Transverse colon (tissue), 4 donors: Measurements from ENCODE around the gene GPD1L. TPM values are rescaled to one million over a fixed set of nuclear protein-coding genes. Genes with fewer than 3 reads are reported as not detected.

Experiments
- DNase-seq: peaks from one replicate; pipeline ENCODE4 v3.0.0-alpha.2; 2019
- H3K27ac ChIP-seq, 4 donors: fragments of 200-600 bp; sonication (generic); 2 replicates each; pipeline ENCODE4 v1.5.1; 2016 to 2018; ENCODE audit warnings: inconsistent platforms in 4 of 4
- H3K27me3 ChIP-seq: fragments of 200-600 bp; sonication (generic); 2 replicates; pipeline ENCODE4 v1.5.1; 2017; ENCODE audit warnings: inconsistent platforms
- H3K36me3 ChIP-seq, 4 donors: fragments of 200-600 bp; sonication (generic); 2 replicates each; pipeline ENCODE4 v1.5.1; 2017 to 2019; ENCODE audit warnings: inconsistent platforms in 4 of 4
- H3K4me1 ChIP-seq, 4 donors: fragments of 200-600 bp; sonication (generic); 2 replicates each; pipeline ENCODE4 v1.5.1; 2017 to 2020; ENCODE audit warnings: inconsistent platforms in 4 of 4
- H3K4me3 ChIP-seq, 4 donors: fragments of 200-600 bp; sonication (generic); 1 replicate in 1 of 4; 2 replicates in 3 of 4; pipeline versions ENCODE4 v1.5.1 to v1.6.1; 2017 to 2019; ENCODE audit warnings: inconsistent platforms in 4 of 4
- H3K9me3 ChIP-seq, 2 donors: fragments of 200-600 bp; sonication (generic); 2 replicates each; pipeline ENCODE4 v1.5.1; 2017 to 2019; ENCODE audit warnings: inconsistent platforms in 2 of 2
- CTCF ChIP-seq, 5 experiments: fragments of 200-600 bp in 3 of 5; fragments of 450-650 bp in 2 of 5; sonication (generic) in 3 of 5; IDR thresholded peaks; 1 replicate in 2 of 5; 2 replicates in 3 of 5; pipeline ENCODE4 v1.5.1; 2016 to 2017; ENCODE audit warnings: antibody characterized with exemption in 5 of 5, inconsistent platforms in 3 of 5, mild to moderate bottlenecking in 2 of 5, moderate library complexity in 1 of 5
- EP300 ChIP-seq: sonication (generic); formaldehyde crosslinking; IDR thresholded peaks from one replicate; pipeline ENCODE4 v1.6.1; 2017; ENCODE audit warnings: antibody characterized with exemption, low read depth
- POLR2A ChIP-seq: fragments of 450-650 bp; IDR thresholded peaks from one replicate; pipeline ENCODE4 v1.6.1; 2016; ENCODE audit warnings: antibody characterized with exemption, mild to moderate bottlenecking, moderate library complexity
- POLR2AphosphoS5 ChIP-seq, 3 donors: sonication (generic); formaldehyde crosslinking; IDR thresholded peaks; one replicate each; pipeline ENCODE4 v1.6.1; 2016; ENCODE audit warnings: antibody characterized with exemption in 3 of 3
- WGBS, 2 donors: methylation state at CpG; one replicate each; pipeline ENCODE4 v1.1.5; 2018; ENCODE audit warnings: low coverage in 1 of 2; 5-methylcytosine and 5-hydroxymethylcytosine counted together
- in situ Hi-C, 4 donors: fragments of 200-750 bp; cut with MboI; loops; one replicate each; pipeline versions ENCODE4 v1.15.0 to v1.15.1; 2017; ENCODE audit warnings: low sequenced_read_pairs in 3 of 4, low pct_ligation_motif_present in 1 of 4, low pct_unique_long_range_greater_than_20kb in 1 of 4
- intact Hi-C: fragments of 100-400 bp; cut with DNase I; formaldehyde crosslinking; loops from one replicate; pipeline ENCODE4 v1.15.1; 2023; ENCODE audit warnings: low total_unique reads
- total RNA-seq, 4 donors: library from RNA; depleted of rRNA; stranded (reverse); fragments of >200 nt; gene quantifications; one replicate each; pipeline ENCODE4 v1.1.0, GENCODE V29; 2016

GPD1L gene
- total RNA-seq, 4 donors from 2014 or later: 35.6 to 107 (median 66.5) TPM

- no peak overlapping the region for H3K27ac ChIP-seq
- TF ChIP-seq CTCF (IDR thresholded peaks at IDR 0.05) (no peak), EP300 (no peak), POLR2AphosphoS5 (IDR thresholded peaks at IDR 0.05) (no peak), POLR2A (no peak)
- in situ Hi-C loops (loop anchor here in 1 of 4 donors (25.0 kb wide), 1 partner anchor 109 kb away; no protein-coding TSS in a partner anchor), intact Hi-C loops (no loop called here)
- DNase-seq: no peak
- 27 to 29% methylated on average over 2 to 3 of the region's 3 CpGs for WGBS, 2 donors
- H3K4me1 ChIP-seq: peaks cover 0 to 9% (median 0%) of the 10 kb centered on the region in 4 donors
- H3K9me3 ChIP-seq: no peaks in the 10 kb centered on the region
- peaks cover 0 to 35% (median 17%) of the 10 kb centered on the region in 4 donors for H3K36me3 ChIP-seq
- H3K4me3 ChIP-seq: no peak overlapping the region
- H3K27me3 ChIP-seq: no peaks in the 10 kb centered on the region
These were observed 40.4 kb downstream of the GPD1L start for GRCh38 chr3:32146746-32147211.

GRCh38 chr3:32147509-32147908 lies 41.1 kb downstream of the GPD1L start:
- 88 to 92% methylated on average over 1 of the region's 1 CpG for WGBS, 2 donors
- in situ Hi-C loops: loop anchor here in 1 of 4 donors (25.0 kb wide), 1 partner anchor 110 kb away; no protein-coding TSS in a partner anchor
- TF ChIP-seq CTCF (IDR thresholded peaks at IDR 0.05): no peak
- TF ChIP-seq EP300: no peak
- no peak for TF ChIP-seq POLR2A
- no peak for TF ChIP-seq POLR2AphosphoS5 (IDR thresholded peaks at IDR 0.05)

GRCh38 chr3:32147933-32148332 lies 41.5 kb downstream of the GPD1L start:
- Histone ChIP-seq H3K4me1 (peaks cover 0 to 9% (median 0%) of the 10 kb centered on the region in 4 donors), H3K4me3 (no peak overlapping the region), H3K27ac (no peak overlapping the region), H3K27me3 (no peaks in the 10 kb centered on the region), H3K36me3 (peaks cover 0 to 40% (median 17%) of the 10 kb centered on the region in 4 donors), H3K9me3 (no peaks in the 10 kb centered on the region)
- DNase-seq: no peak
- in situ Hi-C loops: loop anchor here in 1 of 4 donors (25.0 kb wide), 1 partner anchor 111 kb away; no protein-coding TSS in a partner anchor
- TF ChIP-seq POLR2AphosphoS5 (IDR thresholded peaks at IDR 0.05): no peak
- TF ChIP-seq CTCF (IDR thresholded peaks at IDR 0.05): no peak
- no peak for TF ChIP-seq POLR2A
- TF ChIP-seq EP300: no peak
- intact Hi-C loops: no loop called here
- 77 to 90% methylated on average over 2 to 3 of the region's 3 CpGs for WGBS, 2 donors

More at GRCh38 chr3:32147509-32147908, 41.1 kb downstream of the GPD1L start:
- peaks cover 0 to 9% (median 0%) of the 10 kb centered on the region in 4 donors for H3K4me1 ChIP-seq
- H3K27ac ChIP-seq: no peak overlapping the region
- H3K9me3 ChIP-seq: no peaks in the 10 kb centered on the region
- no peak for DNase-seq
- intact Hi-C loops: no loop called here
- H3K27me3 ChIP-seq: no peaks in the 10 kb centered on the region
- no peak overlapping the region for H3K4me3 ChIP-seq
- H3K36me3 ChIP-seq: peaks cover 0 to 40% (median 17%) of the 10 kb centered on the region in 4 donors

- H3K4me1 ChIP-seq: peaks cover 0 to 9% (median 0%) of the 10 kb centered on the region in 4 donors
- no peaks in the 10 kb centered on the region for H3K27me3 ChIP-seq
- peaks cover 0 to 40% (median 17%) of the 10 kb centered on the region in 4 donors for H3K36me3 ChIP-seq
- H3K4me3 ChIP-seq: no peak overlapping the region
- no peak for TF ChIP-seq CTCF (IDR thresholded peaks at IDR 0.05)
- TF ChIP-seq EP300: no peak
- TF ChIP-seq POLR2AphosphoS5 (IDR thresholded peaks at IDR 0.05): no peak
- TF ChIP-seq POLR2A: no peak
- 90% methylated on average over 5 of the region's 5 CpGs; no CpG with 5 or more reads in 1 of the 2 donors for WGBS, 2 donors
- intact Hi-C loops: no loop called here
- no peak overlapping the region for H3K27ac ChIP-seq
- no peak for DNase-seq
- H3K9me3 ChIP-seq: no peaks in the 10 kb centered on the region
- in situ Hi-C loops: loop anchor here in 1 of 4 donors (25.0 kb wide), 1 partner anchor 111 kb away; no protein-coding TSS in a partner anchor
These were observed 41.9 kb downstream of the GPD1L start for GRCh38 chr3:32148351-32148750.
